HG03457 (cell line): ENCODE results near the gene NUBPL.
"Not testable (repeated sequence)": the region's sequence is repeated elsewhere in the genome, so short reads cannot be mapped to it uniquely, and the experiment has no call there.

Experiments
- ATAC-seq: cut with Tn5 transposase; IDR thresholded peaks from one replicate; pipeline ENCODE4 v1.9.1; 2021; ENCODE audit warnings: moderate number of reproducible peaks; ENCODE audit not compliant: unreplicated experiment

NUBPL gene

GRCh38 chr14:31727797-31728196, 166.6 kb downstream of the NUBPL start:
- ATAC-seq: no peak

- ATAC-seq: no peak
Observed at GRCh38 chr14:31740688-31741087, 179.5 kb downstream of the NUBPL start.

GRCh38 chr14:31745741-31746140, 184.5 kb downstream of the NUBPL start:
- no peak for ATAC-seq

GRCh38 chr14:31746326-31746725, 185.1 kb downstream of the NUBPL start:
- ATAC-seq: no peak

GRCh38 chr14:31749275-31749674, 188.1 kb downstream of the NUBPL start:
- ATAC-seq: no peak

GRCh38 chr14:31751047-31751446, 189.8 kb downstream of the NUBPL start:
- ATAC-seq: not testable (repeated sequence)

- no peak for ATAC-seq
Observed at GRCh38 chr14:31752867-31753661, 191.9 kb downstream of the NUBPL start.

- ATAC-seq: no peak
Observed at GRCh38 chr14:31758941-31759340, 197.7 kb downstream of the NUBPL start.

- ATAC-seq: no peak
Observed at GRCh38 chr14:31760277-31760676, 199.1 kb downstream of the NUBPL start.

- ATAC-seq: no peak
Observed at GRCh38 chr14:31761325-31761724, 200.1 kb downstream of the NUBPL start.

- no peak for ATAC-seq
Observed at GRCh38 chr14:31763041-31763440, 201.8 kb downstream of the NUBPL start.

GRCh38 chr14:31766315-31766892, 205.2 kb downstream of the NUBPL start:
- no peak for ATAC-seq

GRCh38 chr14:31768355-31768754, 207.2 kb downstream of the NUBPL start:
- ATAC-seq: no peak

GRCh38 chr14:31770271-31770670, 209.1 kb downstream of the NUBPL start:
- ATAC-seq: no peak

- ATAC-seq: no peak
Observed at GRCh38 chr14:31774567-31774966, 213.4 kb downstream of the NUBPL start.

GRCh38 chr14:31777312-31777711, 216.1 kb downstream of the NUBPL start:
- ATAC-seq: no peak

GRCh38 chr14:31781578-31781977, 220.4 kb downstream of the NUBPL start:
- no peak for ATAC-seq

- no peak for ATAC-seq
Observed at GRCh38 chr14:31785574-31785973, 224.4 kb downstream of the NUBPL start.

- ATAC-seq: no peak
Observed at GRCh38 chr14:31787377-31787776, 226.2 kb downstream of the NUBPL start.

- ATAC-seq: no peak
Observed at GRCh38 chr14:31788340-31788739, 227.1 kb downstream of the NUBPL start.

- no peak for ATAC-seq
Observed at GRCh38 chr14:31792726-31793125, 231.5 kb downstream of the NUBPL start.

GRCh38 chr14:31797946-31798345, 236.7 kb downstream of the NUBPL start:
- not testable (repeated sequence) for ATAC-seq

GRCh38 chr14:31802838-31803237, 241.6 kb downstream of the NUBPL start:
- no peak for ATAC-seq
